Measurements from ENCODE around the gene JMJD6. TPM values are rescaled to one million over a fixed set of nuclear protein-coding genes. Genes with fewer than 3 reads are reported as not detected.
A peak's percentile ranks its signal among the peaks of the same experiment; 100 is the strongest.

JMJD6 gene
- 26.3 and 28.9 TPM in 2 replicates for total RNA-seq (2021)
- long read RNA-seq, full-length matches to known transcripts = 176 of 186 reads
- long read RNA-seq, partial matches to known transcripts = 5 of 186 reads
- long read RNA-seq, other reads (novel, unspliced or antisense) = 5 of 186 reads

DNA sequence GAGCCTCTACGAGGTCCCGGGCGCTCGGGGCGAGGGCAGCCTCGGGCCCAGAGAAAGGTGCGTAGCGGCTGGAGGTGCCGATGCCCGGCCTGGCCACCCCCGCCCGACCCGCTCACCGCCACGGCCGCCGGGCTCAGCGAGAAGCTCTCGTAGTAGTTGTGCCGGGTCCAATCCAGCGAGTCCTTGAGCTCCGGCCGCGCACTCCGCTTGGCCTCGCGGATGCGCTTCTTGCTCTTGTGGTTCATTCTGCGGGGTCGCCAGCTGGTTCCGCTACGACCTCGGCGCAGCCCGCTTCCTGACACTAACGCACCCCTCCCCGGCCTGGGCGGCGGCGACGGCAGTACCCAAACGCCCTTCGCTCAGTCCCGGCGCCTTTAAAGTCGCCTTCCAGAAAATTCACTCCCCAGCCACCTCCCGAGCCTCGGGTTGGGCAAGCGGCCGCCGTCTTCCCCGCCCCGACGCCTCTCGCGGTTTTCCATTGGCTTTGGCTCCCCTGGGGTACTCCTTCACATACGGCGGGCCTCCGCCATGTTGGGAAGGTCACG lies at the start of gene JMJD6:
Gene JMJD6, minus strand, starts transcription at position 376 of the 545 bp plus-strand sequence. Its CDS starts 131 bp downstream, at position 245.
- Histone ChIP-seq H2BK12ac (ENCODE audit: insufficient read length, low read depth, low read length) (no peak within 1 kb of the TSS), H4K5ac (ENCODE audit: insufficient read length, low read depth, low read length) (no peak within 1 kb of the TSS), H3K9ac (ENCODE audit: extremely low read depth, insufficient read length, low read length) (peak within 1 kb of the TSS; percentile 95), H2BK20ac (ENCODE audit: low read depth, low read length, poor library complexity, severe bottlenecking) (no peak within 1 kb of the TSS), H3K23me2 (ENCODE audit: insufficient read length, low read depth, low read length, poor library complexity, severe bottlenecking) (peaks cover 13% of the 10 kb centered on the region), H2AFZ (ENCODE audit: low read length) (no peak within 1 kb of the TSS), H3K79me1 (ENCODE audit: insufficient read depth, low read depth, low read length, poor library complexity, severe bottlenecking) (peaks cover 11% of the 10 kb centered on the region), H3K56ac (ENCODE audit: insufficient read length, low read depth, low read length) (peak within 1 kb of the TSS; percentile 52), H2BK120ac (ENCODE audit: low read depth, low read length, poor library complexity, severe bottlenecking) (peak within 1 kb of the TSS; percentile 31), H2BK5ac (ENCODE audit: insufficient read length, low read length) (peak within 1 kb of the TSS; percentile 27), H3K9me3 (ENCODE audit: control insufficient read depth, low read depth, low read length) (no peaks in the 10 kb centered on the region), H4K20me1 (ENCODE audit: control insufficient read depth, insufficient read depth, insufficient read length) (no peaks in the 10 kb centered on the region), H4K8ac (replicated peaks; ENCODE audit: insufficient read length, low read depth, low read length) (no peak within 1 kb of the TSS), H3K4me1 (ENCODE audit: insufficient read depth, low read length) (no peaks in the 10 kb centered on the region), H3T11ph (ENCODE audit: low read length) (no peak within 1 kb of the TSS), H3K23ac (ENCODE audit: insufficient read length, low read depth, low read length) (no peak within 1 kb of the TSS), H4K91ac (ENCODE audit: insufficient read length, low read depth, low read length) (peak within 1 kb of the TSS; percentile 98), H3K27me3 (ENCODE audit: insufficient read depth, low read length) (no peaks in the 10 kb centered on the region), H3K79me2 (ENCODE audit: insufficient read depth, low read length) (peaks cover 9% of the 10 kb centered on the region; the same call in 1 of the 2 replicates), H3K4me2 (ENCODE audit: insufficient read depth, insufficient read length, low read length) (peak within 1 kb of the TSS; percentile 94), H3K4ac (ENCODE audit: low read depth, low read length) (peak within 1 kb of the TSS; percentile 32; the same call in 1 of the 2 replicates), H3K18ac (ENCODE audit: insufficient read length, low read depth, low read length) (peak within 1 kb of the TSS; percentile 98), H3K14ac (ENCODE audit: insufficient read depth, low read length) (peak within 1 kb of the TSS; percentile 99), H3K27ac (ENCODE audit: insufficient read length, low read depth, low read length) (peak within 1 kb of the TSS; percentile 57), H2AK5ac (ENCODE audit: insufficient read length, low read length) (no peak within 1 kb of the TSS), H2BK15ac (ENCODE audit: low read depth, low read length) (no peak within 1 kb of the TSS)
- Mint-ChIP-seq H3K4me3 (peak within 1 kb of the TSS; percentile 88 to 92), H3K9me3 (no peaks in the 10 kb centered on the region), H3K27me3 (ENCODE audit: low read depth) (no peaks in the 10 kb centered on the region), H3K27ac (peak within 1 kb of the TSS; percentile 65 to 94 (median 89); a peak in 6 of 7 replicates), H3K4me1 (peaks cover 14 to 15% of the 10 kb centered on the region in 2 experiments), H3K36me3 (ENCODE audit: insufficient read depth in 1 of 3, low read depth in 3 of 3) (peaks cover 19 to 54% (median 41%) of the 10 kb centered on the region in 3 experiments; a peak in 6 of 7 replicates)
- WGBS (ENCODE audit: extremely low coverage, insufficient read length, low lambda C conversion rate) = no CpG with 5 or more reads among the region's 60 CpGs
- peak; percentile 99 for DNase-seq
- TF ChIP-seq, protein P1, sequence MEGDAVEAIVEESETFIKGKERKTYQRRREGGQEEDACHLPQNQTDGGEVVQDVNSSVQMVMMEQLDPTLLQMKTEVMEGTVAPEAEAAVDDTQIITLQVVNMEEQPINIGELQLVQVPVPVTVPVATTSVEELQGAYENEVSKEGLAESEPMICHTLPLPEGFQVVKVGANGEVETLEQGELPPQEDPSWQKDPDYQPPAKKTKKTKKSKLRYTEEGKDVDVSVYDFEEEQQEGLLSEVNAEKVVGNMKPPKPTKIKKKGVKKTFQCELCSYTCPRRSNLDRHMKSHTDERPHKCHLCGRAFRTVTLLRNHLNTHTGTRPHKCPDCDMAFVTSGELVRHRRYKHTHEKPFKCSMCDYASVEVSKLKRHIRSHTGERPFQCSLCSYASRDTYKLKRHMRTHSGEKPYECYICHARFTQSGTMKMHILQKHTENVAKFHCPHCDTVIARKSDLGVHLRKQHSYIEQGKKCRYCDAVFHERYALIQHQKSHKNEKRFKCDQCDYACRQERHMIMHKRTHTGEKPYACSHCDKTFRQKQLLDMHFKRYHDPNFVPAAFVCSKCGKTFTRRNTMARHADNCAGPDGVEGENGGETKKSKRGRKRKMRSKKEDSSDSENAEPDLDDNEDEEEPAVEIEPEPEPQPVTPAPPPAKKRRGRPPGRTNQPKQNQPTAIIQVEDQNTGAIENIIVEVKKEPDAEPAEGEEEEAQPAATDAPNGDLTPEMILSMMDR (conservative IDR thresholded peaks at IDR 0.05) = no peak

Data from H9 (cell line).